Stimulated activated CD4-positive, alpha-beta T cell treated with anti-CD3 and anti-CD28 coated beads, Interleukin-15, amount 100 ng/mL, for 24 hours (primary cell): ENCODE measurements around the gene KCNQ4.

ENCODE experiments used
- DNase-seq: peaks from one replicate; pipeline ENCODE4 v3.0.0-alpha.2; 2020

KCNQ4 gene

GRCh38 chr1:40780678-40781607 is 2.6 kb upstream of the KCNQ4 start:
- DNase-seq: no peak

- DNase-seq: no peak
Measured at GRCh38 chr1:40781608-40781971, 2.0 kb upstream of the KCNQ4 start.

GRCh38 chr1:40782371-40782956 is 1.1 kb upstream of the KCNQ4 start:
- no peak for DNase-seq

GRCh38 chr1:40784141-40784770 is 669 bp downstream of the KCNQ4 start:
- no peak for DNase-seq

- no peak for DNase-seq
Measured at GRCh38 chr1:40784771-40785151, 1.2 kb downstream of the KCNQ4 start.

GRCh38 chr1:40785446-40785845 is 1.9 kb downstream of the KCNQ4 start:
- DNase-seq: no peak

GRCh38 chr1:40786171-40786994 is 2.8 kb downstream of the KCNQ4 start:
- DNase-seq: no peak

GRCh38 chr1:40786995-40787705 is 3.6 kb downstream of the KCNQ4 start:
- DNase-seq: no peak

GRCh38 chr1:40787737-40788560 is 4.4 kb downstream of the KCNQ4 start:
- DNase-seq: no peak

- DNase-seq: no peak
Measured at GRCh38 chr1:40788561-40789341, 5.2 kb downstream of the KCNQ4 start.

- DNase-seq: no peak
Measured at GRCh38 chr1:40789342-40789598, 5.7 kb downstream of the KCNQ4 start.

GRCh38 chr1:40789661-40790430 is 6.3 kb downstream of the KCNQ4 start:
- no peak for DNase-seq

- no peak for DNase-seq
Measured at GRCh38 chr1:40792036-40792435, 8.4 kb downstream of the KCNQ4 start.

GRCh38 chr1:40793617-40794016 is 10.0 kb downstream of the KCNQ4 start:
- DNase-seq: no peak

GRCh38 chr1:40794048-40794447 is 10.5 kb downstream of the KCNQ4 start:
- no peak for DNase-seq

GRCh38 chr1:40794974-40795715 is 11.6 kb downstream of the KCNQ4 start:
- DNase-seq: peak; percentile 31

- no peak for DNase-seq
Measured at GRCh38 chr1:40795811-40796586, 12.4 kb downstream of the KCNQ4 start.

- no peak for DNase-seq
Measured at GRCh38 chr1:40796939-40797667, 13.5 kb downstream of the KCNQ4 start.
